K562 (cell line): ENCODE results near the gene NEUROD4. TPM values are rescaled to one million over a fixed set of nuclear protein-coding genes. Genes with fewer than 3 reads are reported as not detected.
A peak's percentile ranks its signal among the peaks of the same experiment; 100 is the strongest.

Experiments
- BCL6 ChIP-seq: fragments of 250-450 bp; sonication (Bioruptor Pico); IDR thresholded peaks from 2 replicates; pipeline ENCODE4 v1.4.0; 2020
- FOXO4 ChIP-seq: fragments of 450-650 bp; formaldehyde crosslinking; IDR thresholded peaks from 2 replicates; pipeline ENCODE4 v1.4.0; 2020; ENCODE audit warnings: mild to moderate bottlenecking, moderate library complexity
- ILK ChIP-seq: fragments of 450-650 bp; IDR thresholded peaks from 2 replicates; pipeline ENCODE4 v1.6.1; 2016; ENCODE audit warnings: missing genetic modification characterization, low read depth, mild to moderate bottlenecking, missing compliant biosample characterization, moderate library complexity, borderline replicate concordance
- JUN ChIP-seq, 2 experiments: sonication (generic) in 1 of 2; formaldehyde crosslinking in 1 of 2; IDR thresholded peaks; 2 replicates each; pipeline versions ENCODE4 v1.6.1 to v1.8.0; 2012 to 2022; ENCODE audit warnings: borderline replicate concordance in 2 of 2, mild to moderate bottlenecking in 2 of 2, improper control_type of control experiment in 1 of 2, low read depth in 1 of 2, low read length in 1 of 2, missing genetic modification reagents in 1 of 2
- MTF1 ChIP-seq: fragments of 250-450 bp; sonication (Bioruptor Pico); IDR thresholded peaks from 2 replicates; pipeline ENCODE4 v1.9.0; 2021; ENCODE audit warnings: moderate library complexity, mild to moderate bottlenecking, inconsistent platforms, borderline replicate concordance
- MYNN ChIP-seq, 2 experiments: sonication (generic); formaldehyde crosslinking in 1 of 2; IDR thresholded peaks; 2 replicates each; pipeline versions ENCODE4 v1.5.0 to v1.6.1; 2016 to 2020; ENCODE audit warnings: antibody characterized with exemption in 1 of 2, missing genetic modification reagents in 1 of 2
- NCOR1 ChIP-seq: fragments of 450-650 bp; IDR thresholded peaks from 2 replicates; pipeline ENCODE4 v1.6.1; 2016; ENCODE audit warnings: mild to moderate bottlenecking, moderate library complexity
- POU5F1 ChIP-seq: fragments of 150-350 bp; IDR thresholded peaks from 2 replicates; pipeline ENCODE4 v1.6.1; 2014; ENCODE audit warnings: borderline replicate concordance, low read length, low read depth, mild to moderate bottlenecking; ENCODE audit not compliant: partially characterized antibody
- SRSF7 ChIP-seq: fragments of 200-400 bp; formaldehyde crosslinking; optimal IDR thresholded peaks from 2 replicates; pipeline ENCODE3; 2017; ENCODE audit warnings: mild to moderate bottlenecking, low read depth, low read length
- TAL1 ChIP-seq: fragments of 450-650 bp; IDR thresholded peaks from 2 replicates; pipeline ENCODE4 v1.6.1; 2016; ENCODE audit warnings: mild to moderate bottlenecking
- ZFP36 ChIP-seq: fragments of 150-350 bp; IDR thresholded peaks from 2 replicates; pipeline ENCODE4 v1.6.1; 2018; ENCODE audit warnings: low read length, low read depth; ENCODE audit not compliant: partially characterized antibody
- ZKSCAN1 ChIP-seq: fragments of 150-350 bp; IDR thresholded peaks from 2 replicates; pipeline ENCODE4 v1.6.1; 2016; ENCODE audit warnings: low read depth, low read length
- ZNF395 ChIP-seq: fragments of 200-800 bp; sonication (Bioruptor generic); IDR thresholded peaks from 2 replicates; pipeline ENCODE4 v1.6.1; 2017; ENCODE audit warnings: missing genetic modification characterization, missing compliant biosample characterization
- polyA plus RNA-seq, 8 experiments: library from polyadenylated mRNA; depleted of rRNA in 4 of 8; stranded (reverse) in 5 of 8; unstranded in 3 of 8; fragments of >200 nt; fragmentation: Nextera tagmentation in 2 of 8; fragmentation: Illumina TruSeq in 1 of 8; extraction: Ambion mirVana in 2 of 8; extraction: Trizol in 1 of 8; gene quantifications; 2 replicates each; pipeline versions ENCODE4 v1.2.1 to v1.2.3, GENCODE V29; 2011 to 2014; ENCODE audit warnings: inconsistent platforms in 1 of 8, missing spikeins in 1 of 8
- total RNA-seq, 7 experiments: library from RNA; depleted of rRNA in 6 of 7; stranded (reverse); fragments of >200 nt in 6 of 7; fragmentation: Illumina TruSeq in 2 of 7; extraction: Trizol in 2 of 7; gene quantifications; 2 replicates each; pipeline versions ENCODE4 v1.2.1 to v1.2.3, GENCODE V29; 2011 to 2021; ENCODE audit warnings: low replicate concordance in 1 of 7
- TF ChIP-seq, protein P1 (sequence below), 2 experiments: fragments of 450-650 bp; formaldehyde crosslinking in 1 of 2; IDR thresholded peaks; 2 replicates each; pipeline versions ENCODE4 v1.4.0 to v1.6.1; 2014 to 2020; ENCODE audit warnings: mild to moderate bottlenecking in 2 of 2, borderline replicate concordance in 1 of 2, low read depth in 1 of 2
- TF ChIP-seq, protein P2 (sequence below): fragments of 450-650 bp; formaldehyde crosslinking; IDR thresholded peaks from 2 replicates; pipeline ENCODE4 v1.4.0; 2020; ENCODE audit warnings: mild to moderate bottlenecking, moderate library complexity

Gene NEUROD4
- total and polyA plus RNA-seq, 9 of the 15 experiments (the other 6 are each of a cell fraction or from before 2014, with no cell fraction given): not detected

DNA sequence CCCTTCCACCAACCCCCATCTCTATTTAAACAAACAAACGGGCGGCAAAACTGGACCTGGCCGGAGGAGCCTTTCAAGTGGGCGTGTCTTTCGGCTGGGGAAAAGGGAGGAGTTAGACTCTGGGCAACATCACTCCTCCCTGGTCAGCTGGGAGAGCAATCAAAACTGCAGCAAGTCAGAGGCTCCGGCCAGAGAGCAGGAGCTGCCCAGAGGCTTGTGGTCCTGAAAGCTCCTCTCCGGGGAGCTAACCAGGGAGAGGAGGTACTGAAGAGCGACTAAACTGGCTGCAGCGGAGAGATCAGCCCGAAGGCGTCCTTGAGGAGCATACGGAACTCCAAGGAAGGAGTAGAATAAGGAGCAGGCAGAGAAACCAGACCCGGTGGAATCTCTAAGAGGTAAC is at the start of gene NEUROD4 (continued):
- TF ChIP-seq FOXO4 (CRISPR knock-in tag) (no peak), SRSF7 (no peak), ILK (tag) (no peak), TAL1 (no peak), MYNN (IDR thresholded peaks at IDR 0.05) (no peak), MYNN (CRISPR knock-in tag; IDR thresholded peaks at IDR 0.05) (peak; percentile 61; the same call in 1 of the 2 replicates), MTF1 (no peak), ZNF395 (CRISPR knock-in tag) (peak; percentile 89), POU5F1 (no peak), ZFP36 (no peak), NCOR1 (no peak), ZKSCAN1 (no peak), JUN (IDR thresholded peaks at IDR 0.05; ENCODE audit: borderline replicate concordance, low read depth, low read length) (no peak), JUN (CRISPR knock-in tag; IDR thresholded peaks at IDR 0.05; ENCODE audit: borderline replicate concordance) (no peak), BCL6 (no peak)
- TF ChIP-seq, protein P1, sequence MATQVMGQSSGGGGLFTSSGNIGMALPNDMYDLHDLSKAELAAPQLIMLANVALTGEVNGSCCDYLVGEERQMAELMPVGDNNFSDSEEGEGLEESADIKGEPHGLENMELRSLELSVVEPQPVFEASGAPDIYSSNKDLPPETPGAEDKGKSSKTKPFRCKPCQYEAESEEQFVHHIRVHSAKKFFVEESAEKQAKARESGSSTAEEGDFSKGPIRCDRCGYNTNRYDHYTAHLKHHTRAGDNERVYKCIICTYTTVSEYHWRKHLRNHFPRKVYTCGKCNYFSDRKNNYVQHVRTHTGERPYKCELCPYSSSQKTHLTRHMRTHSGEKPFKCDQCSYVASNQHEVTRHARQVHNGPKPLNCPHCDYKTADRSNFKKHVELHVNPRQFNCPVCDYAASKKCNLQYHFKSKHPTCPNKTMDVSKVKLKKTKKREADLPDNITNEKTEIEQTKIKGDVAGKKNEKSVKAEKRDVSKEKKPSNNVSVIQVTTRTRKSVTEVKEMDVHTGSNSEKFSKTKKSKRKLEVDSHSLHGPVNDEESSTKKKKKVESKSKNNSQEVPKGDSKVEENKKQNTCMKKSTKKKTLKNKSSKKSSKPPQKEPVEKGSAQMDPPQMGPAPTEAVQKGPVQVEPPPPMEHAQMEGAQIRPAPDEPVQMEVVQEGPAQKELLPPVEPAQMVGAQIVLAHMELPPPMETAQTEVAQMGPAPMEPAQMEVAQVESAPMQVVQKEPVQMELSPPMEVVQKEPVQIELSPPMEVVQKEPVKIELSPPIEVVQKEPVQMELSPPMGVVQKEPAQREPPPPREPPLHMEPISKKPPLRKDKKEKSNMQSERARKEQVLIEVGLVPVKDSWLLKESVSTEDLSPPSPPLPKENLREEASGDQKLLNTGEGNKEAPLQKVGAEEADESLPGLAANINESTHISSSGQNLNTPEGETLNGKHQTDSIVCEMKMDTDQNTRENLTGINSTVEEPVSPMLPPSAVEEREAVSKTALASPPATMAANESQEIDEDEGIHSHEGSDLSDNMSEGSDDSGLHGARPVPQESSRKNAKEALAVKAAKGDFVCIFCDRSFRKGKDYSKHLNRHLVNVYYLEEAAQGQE (IDR thresholded peaks at IDR 0.05; ENCODE audit: borderline replicate concordance): peak; percentile 100
- TF ChIP-seq, protein P1 (CRISPR knock-in tag; IDR thresholded peaks at IDR 0.05; ENCODE audit: low read depth): peak; percentile 99
- TF ChIP-seq, protein P2, sequence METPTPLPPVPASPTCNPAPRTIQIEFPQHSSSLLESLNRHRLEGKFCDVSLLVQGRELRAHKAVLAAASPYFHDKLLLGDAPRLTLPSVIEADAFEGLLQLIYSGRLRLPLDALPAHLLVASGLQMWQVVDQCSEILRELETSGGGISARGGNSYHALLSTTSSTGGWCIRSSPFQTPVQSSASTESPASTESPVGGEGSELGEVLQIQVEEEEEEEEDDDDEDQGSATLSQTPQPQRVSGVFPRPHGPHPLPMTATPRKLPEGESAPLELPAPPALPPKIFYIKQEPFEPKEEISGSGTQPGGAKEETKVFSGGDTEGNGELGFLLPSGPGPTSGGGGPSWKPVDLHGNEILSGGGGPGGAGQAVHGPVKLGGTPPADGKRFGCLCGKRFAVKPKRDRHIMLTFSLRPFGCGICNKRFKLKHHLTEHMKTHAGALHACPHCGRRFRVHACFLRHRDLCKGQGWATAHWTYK (CRISPR knock-in tag): peak; percentile 82; the same call in 1 of the 2 replicates
